Endodermal cell (in vitro differentiated cells): Measurements from ENCODE around the gene SLC25A5. TPM values are rescaled to one million over a fixed set of nuclear protein-coding genes. Genes with fewer than 3 reads are reported as not detected.
A peak's percentile ranks its signal among the peaks of the same experiment; 100 is the strongest.
"Not testable (repeated sequence)": the region's sequence is repeated elsewhere in the genome, so short reads cannot be mapped to it uniquely, and the experiment has no call there.

Experiments used
- DNase-seq: peaks from one replicate; pipeline ENCODE4 v3.0.0-alpha.2; 2017
- H3K27ac ChIP-seq: 2 replicates; pipeline ENCODE4 v1.5.1; 2013; ENCODE audit warnings: mild to moderate bottlenecking, low read depth, low read length, moderate library complexity
- H3K27me3 ChIP-seq: 2 replicates; pipeline ENCODE4 v1.6.1; 2013; ENCODE audit warnings: mild to moderate bottlenecking, low read length, moderate library complexity; ENCODE audit not compliant: insufficient read depth, control insufficient read depth, poor library complexity, severe bottlenecking
- H3K36me3 ChIP-seq: 2 replicates; pipeline ENCODE4 v1.7.0; 2013; ENCODE audit warnings: mild to moderate bottlenecking, low read length, moderate library complexity; ENCODE audit not compliant: control insufficient read depth, insufficient read depth
- H3K4me1 ChIP-seq: one replicate; pipeline ENCODE4 v1.7.0; 2013; ENCODE audit warnings: low read length; ENCODE audit not compliant: control insufficient read depth, insufficient read depth
- H3K4me3 ChIP-seq: 2 replicates; pipeline ENCODE4 v1.5.1; 2013; ENCODE audit warnings: mild to moderate bottlenecking, low read length, moderate library complexity
- H3K9ac ChIP-seq: 2 replicates; pipeline ENCODE4 v1.6.1; 2013; ENCODE audit warnings: mild to moderate bottlenecking, low read length, moderate library complexity; ENCODE audit not compliant: poor library complexity, severe bottlenecking; ENCODE audit errors: extremely low read depth
- H3K9me3 ChIP-seq: 2 replicates; pipeline ENCODE4 v1.6.1; 2013; ENCODE audit warnings: mild to moderate bottlenecking, low read length, moderate library complexity; ENCODE audit not compliant: control insufficient read depth
- H3K27ac Mint-ChIP-seq: 2 replicates; pipeline ENCODE4 v1.8.0; 2020; ENCODE audit warnings: mixed read lengths
- H3K27me3 Mint-ChIP-seq: 2 replicates; pipeline ENCODE4 v1.8.0; 2021; ENCODE audit warnings: mild to moderate bottlenecking, mixed read lengths; ENCODE audit not compliant: insufficient read depth
- H3K36me3 Mint-ChIP-seq: 2 replicates; pipeline ENCODE4 v1.8.0; 2020; ENCODE audit warnings: low read depth, mixed read lengths
- H3K4me1 Mint-ChIP-seq: 2 replicates; pipeline ENCODE4 v1.8.0; 2020; ENCODE audit warnings: mixed read lengths
- H3K4me3 Mint-ChIP-seq: 2 replicates; pipeline ENCODE4 v1.8.0; 2020; ENCODE audit warnings: mild to moderate bottlenecking, moderate library complexity, mixed read lengths
- H3K9me3 Mint-ChIP-seq: 2 replicates; pipeline ENCODE4 v1.8.0; 2020; ENCODE audit warnings: mild to moderate bottlenecking, mixed read lengths
- CTCF ChIP-seq: fragments of 200-600 bp; sonication (generic); conservative IDR thresholded peaks from 2 replicates; pipeline ENCODE4 v1.5.0; 2021; ENCODE audit warnings: antibody characterized with exemption, mild to moderate bottlenecking
- WGBS, 2 experiments: methylation state at CpG; one replicate each; pipeline versions ENCODE4 v1.1.5 to v1.1.7; 2013; ENCODE audit warnings: missing lambda C conversion rate in 2 of 2, mixed read lengths in 1 of 2; ENCODE audit not compliant: insufficient coverage in 1 of 2, insufficient read length in 1 of 2; 5-methylcytosine and 5-hydroxymethylcytosine counted together
- total RNA-seq, 2 donors: library from RNA; stranded (reverse); fragmentation: NEBNext Ultra II Directional in 1 of 2; extraction: Animal tissue kit (Norgen Biotek cat#: 25700) in 1 of 2; gene quantifications; 2 replicates in 1 of 2; 3 replicates in 1 of 2; pipeline ENCODE4 v1.2.1, GENCODE V29; 2021

SLC25A5 gene
- total RNA-seq, 2 donors from 2014 or later: 321 TPM

GRCh38 chrX:119427024-119427794 is 41.0 kb upstream of the SLC25A5 start:
- H3K9me3 Mint-ChIP-seq: peaks cover 64% of the 10 kb centered on the region
- H3K4me1 Mint-ChIP-seq: peaks cover 2% of the 10 kb centered on the region
- Histone ChIP-seq H3K9ac (no peak overlapping the region), H3K36me3 (no peaks in the 10 kb centered on the region), H3K27ac (no peak overlapping the region), H3K9me3 (no peaks in the 10 kb centered on the region), H3K27me3 (no peaks in the 10 kb centered on the region), H3K4me3 (no peak overlapping the region), H3K4me1 (no peaks in the 10 kb centered on the region)
- H3K27me3 Mint-ChIP-seq: no peaks in the 10 kb centered on the region
- DNase-seq: no peak
- peaks cover 10% of the 10 kb centered on the region for H3K36me3 Mint-ChIP-seq
- H3K27ac Mint-ChIP-seq: no peak overlapping the region
- 87 to 95% methylated on average over 3 to 9 of the region's 9 CpGs for WGBS, 2 experiments
- H3K4me3 Mint-ChIP-seq: no peak overlapping the region
- no peak for TF ChIP-seq CTCF

- H3K27ac Mint-ChIP-seq: no peak overlapping the region
- H3K36me3 ChIP-seq: no peaks in the 10 kb centered on the region
- no peaks in the 10 kb centered on the region for H3K27me3 ChIP-seq
- no peak for DNase-seq
- H3K9ac ChIP-seq: no peak overlapping the region
- WGBS, 2 experiments: 82 to 100% methylated on average over 2 to 3 of the region's 4 CpGs
- no peaks in the 10 kb centered on the region for H3K4me1 ChIP-seq
- H3K4me3 ChIP-seq: no peak overlapping the region
- no peak for TF ChIP-seq CTCF
- H3K27me3 Mint-ChIP-seq: no peaks in the 10 kb centered on the region
- H3K9me3 Mint-ChIP-seq: peaks cover 60% of the 10 kb centered on the region
- peaks cover 2% of the 10 kb centered on the region for H3K4me1 Mint-ChIP-seq
- H3K36me3 Mint-ChIP-seq: peaks cover 10% of the 10 kb centered on the region
- no peaks in the 10 kb centered on the region for H3K9me3 ChIP-seq
- H3K27ac ChIP-seq: no peak overlapping the region
- no peak overlapping the region for H3K4me3 Mint-ChIP-seq
Measured at GRCh38 chrX:119427795-119428185, 40.5 kb upstream of the SLC25A5 start.

GRCh38 chrX:119429471-119429870 is 38.8 kb upstream of the SLC25A5 start:
- no peak for DNase-seq
- H3K36me3 ChIP-seq: no peaks in the 10 kb centered on the region
- H3K4me1 ChIP-seq: no peaks in the 10 kb centered on the region
- Mint-ChIP-seq H3K27me3 (no peaks in the 10 kb centered on the region), H3K4me1 (peaks cover 2% of the 10 kb centered on the region), H3K9me3 (peaks cover 65% of the 10 kb centered on the region), H3K36me3 (peaks cover 17% of the 10 kb centered on the region), H3K4me3 (no peak overlapping the region), H3K27ac (no peak overlapping the region)
- H3K27ac ChIP-seq: no peak overlapping the region
- TF ChIP-seq CTCF: no peak
- H3K27me3 ChIP-seq: no peaks in the 10 kb centered on the region
- WGBS, 2 experiments: 89% methylated on average over 3 of the region's 4 CpGs; no CpG with 5 or more reads in 1 of the 2 experiments
- no peak overlapping the region for H3K9ac ChIP-seq
- H3K4me3 ChIP-seq: no peak overlapping the region
- H3K9me3 ChIP-seq: no peaks in the 10 kb centered on the region

- H3K9me3 Mint-ChIP-seq: peaks cover 34% of the 10 kb centered on the region
- H3K9ac ChIP-seq, H3K4me1 ChIP-seq, H3K4me1 Mint-ChIP-seq, H3K27me3 ChIP-seq, H3K4me3 ChIP-seq, H3K27ac ChIP-seq, H3K27ac Mint-ChIP-seq, H3K9me3 ChIP-seq, H3K27me3 Mint-ChIP-seq, DNase-seq, H3K36me3 ChIP-seq: not testable (repeated sequence)
- 71% methylated on average over 7 of the region's 17 CpGs; no CpG with 5 or more reads in 1 of the 2 experiments for WGBS, 2 experiments
- peaks cover 12% of the 10 kb centered on the region for H3K36me3 Mint-ChIP-seq
- peak overlapping the region; percentile 35 for H3K4me3 Mint-ChIP-seq
Measured at GRCh38 chrX:119441295-119441694, 26.9 kb upstream of the SLC25A5 start.
